GM23338 (cell line): ENCODE results near the gene SFI1.

Experiments
- CREB1 ChIP-seq: fragments of 250-450 bp; sonication (Bioruptor Pico); IDR thresholded peaks from 2 replicates; pipeline ENCODE4 v1.5.0; 2020; ENCODE audit warnings: low read depth, mild to moderate bottlenecking, moderate library complexity
- EZH2 ChIP-seq: fragments of 200-600 bp; sonication (generic); IDR thresholded peaks from one replicate; pipeline ENCODE4 v1.8.0; 2017; ENCODE audit warnings: antibody characterized with exemption, mild to moderate bottlenecking, low read depth; ENCODE audit not compliant: unreplicated experiment
- EZH2phosphoT487 ChIP-seq: fragments of 200-600 bp; sonication (generic); IDR thresholded peaks from one replicate; pipeline ENCODE4 v1.8.1; 2018; ENCODE audit warnings: antibody characterized with exemption; ENCODE audit not compliant: unreplicated experiment
- JUNB ChIP-seq: IDR thresholded peaks from one replicate; pipeline ENCODE4 v1.6.1; 2016; ENCODE audit warnings: antibody characterized with exemption; ENCODE audit not compliant: unreplicated experiment
- POLR2AphosphoS5 ChIP-seq: IDR thresholded peaks from 2 replicates; pipeline ENCODE4 v1.6.1; 2016; ENCODE audit warnings: antibody characterized with exemption, low read depth
- TF ChIP-seq, protein P1 (sequence below), 2 experiments: fragments of 200-600 bp in 1 of 2; sonication (generic) in 1 of 2; conservative IDR thresholded peaks; 2 replicates each; pipeline versions ENCODE4 v1.5.1 to v1.6.1; 2016 to 2017; ENCODE audit warnings: antibody characterized with exemption in 2 of 2, low read depth in 2 of 2, mild to moderate bottlenecking in 2 of 2, moderate library complexity in 1 of 2
- TF ChIP-seq, protein P2 (sequence below): fragments of 250-450 bp; sonication (Bioruptor Pico); IDR thresholded peaks from 2 replicates; pipeline ENCODE4 v1.5.0; 2020; ENCODE audit warnings: mild to moderate bottlenecking, moderate library complexity
- TF ChIP-seq, protein P3 (sequence below): IDR thresholded peaks from one replicate; pipeline ENCODE4 v1.6.1; 2018; ENCODE audit warnings: antibody characterized with exemption; ENCODE audit not compliant: unreplicated experiment
- TF ChIP-seq, protein P4 (sequence below): IDR thresholded peaks from 2 replicates; pipeline ENCODE4 v1.6.1; 2016; ENCODE audit warnings: antibody characterized with exemption

DNA sequence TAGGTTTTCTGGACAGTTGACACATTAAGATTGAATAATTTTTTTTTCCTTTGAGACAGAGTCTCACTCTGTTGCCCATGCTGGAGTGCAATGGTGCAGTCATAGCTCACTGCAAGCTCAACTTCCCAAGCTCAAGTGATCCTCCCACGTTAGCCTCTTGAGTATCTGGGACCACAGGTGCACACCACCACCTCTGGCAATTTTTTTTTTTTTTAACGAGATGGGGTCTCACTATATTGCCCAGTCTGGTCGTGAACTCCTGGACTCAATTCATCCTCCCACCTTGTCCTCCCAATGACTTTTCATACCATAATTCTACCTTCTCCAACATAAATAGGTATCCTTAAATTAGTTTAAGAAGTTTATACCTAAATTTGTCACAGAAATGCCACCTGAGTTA, 15.2 kb upstream of the SFI1 start:
- TF ChIP-seq, protein P1, sequence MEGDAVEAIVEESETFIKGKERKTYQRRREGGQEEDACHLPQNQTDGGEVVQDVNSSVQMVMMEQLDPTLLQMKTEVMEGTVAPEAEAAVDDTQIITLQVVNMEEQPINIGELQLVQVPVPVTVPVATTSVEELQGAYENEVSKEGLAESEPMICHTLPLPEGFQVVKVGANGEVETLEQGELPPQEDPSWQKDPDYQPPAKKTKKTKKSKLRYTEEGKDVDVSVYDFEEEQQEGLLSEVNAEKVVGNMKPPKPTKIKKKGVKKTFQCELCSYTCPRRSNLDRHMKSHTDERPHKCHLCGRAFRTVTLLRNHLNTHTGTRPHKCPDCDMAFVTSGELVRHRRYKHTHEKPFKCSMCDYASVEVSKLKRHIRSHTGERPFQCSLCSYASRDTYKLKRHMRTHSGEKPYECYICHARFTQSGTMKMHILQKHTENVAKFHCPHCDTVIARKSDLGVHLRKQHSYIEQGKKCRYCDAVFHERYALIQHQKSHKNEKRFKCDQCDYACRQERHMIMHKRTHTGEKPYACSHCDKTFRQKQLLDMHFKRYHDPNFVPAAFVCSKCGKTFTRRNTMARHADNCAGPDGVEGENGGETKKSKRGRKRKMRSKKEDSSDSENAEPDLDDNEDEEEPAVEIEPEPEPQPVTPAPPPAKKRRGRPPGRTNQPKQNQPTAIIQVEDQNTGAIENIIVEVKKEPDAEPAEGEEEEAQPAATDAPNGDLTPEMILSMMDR (conservative IDR thresholded peaks at IDR 0.05; ENCODE audit: low read depth in 2 of 2), result no peak
- TF ChIP-seq POLR2AphosphoS5 (no peak), JUNB (no peak), EZH2phosphoT487 (no peak), EZH2 (no peak), CREB1 (no peak)
- TF ChIP-seq, protein P2, sequence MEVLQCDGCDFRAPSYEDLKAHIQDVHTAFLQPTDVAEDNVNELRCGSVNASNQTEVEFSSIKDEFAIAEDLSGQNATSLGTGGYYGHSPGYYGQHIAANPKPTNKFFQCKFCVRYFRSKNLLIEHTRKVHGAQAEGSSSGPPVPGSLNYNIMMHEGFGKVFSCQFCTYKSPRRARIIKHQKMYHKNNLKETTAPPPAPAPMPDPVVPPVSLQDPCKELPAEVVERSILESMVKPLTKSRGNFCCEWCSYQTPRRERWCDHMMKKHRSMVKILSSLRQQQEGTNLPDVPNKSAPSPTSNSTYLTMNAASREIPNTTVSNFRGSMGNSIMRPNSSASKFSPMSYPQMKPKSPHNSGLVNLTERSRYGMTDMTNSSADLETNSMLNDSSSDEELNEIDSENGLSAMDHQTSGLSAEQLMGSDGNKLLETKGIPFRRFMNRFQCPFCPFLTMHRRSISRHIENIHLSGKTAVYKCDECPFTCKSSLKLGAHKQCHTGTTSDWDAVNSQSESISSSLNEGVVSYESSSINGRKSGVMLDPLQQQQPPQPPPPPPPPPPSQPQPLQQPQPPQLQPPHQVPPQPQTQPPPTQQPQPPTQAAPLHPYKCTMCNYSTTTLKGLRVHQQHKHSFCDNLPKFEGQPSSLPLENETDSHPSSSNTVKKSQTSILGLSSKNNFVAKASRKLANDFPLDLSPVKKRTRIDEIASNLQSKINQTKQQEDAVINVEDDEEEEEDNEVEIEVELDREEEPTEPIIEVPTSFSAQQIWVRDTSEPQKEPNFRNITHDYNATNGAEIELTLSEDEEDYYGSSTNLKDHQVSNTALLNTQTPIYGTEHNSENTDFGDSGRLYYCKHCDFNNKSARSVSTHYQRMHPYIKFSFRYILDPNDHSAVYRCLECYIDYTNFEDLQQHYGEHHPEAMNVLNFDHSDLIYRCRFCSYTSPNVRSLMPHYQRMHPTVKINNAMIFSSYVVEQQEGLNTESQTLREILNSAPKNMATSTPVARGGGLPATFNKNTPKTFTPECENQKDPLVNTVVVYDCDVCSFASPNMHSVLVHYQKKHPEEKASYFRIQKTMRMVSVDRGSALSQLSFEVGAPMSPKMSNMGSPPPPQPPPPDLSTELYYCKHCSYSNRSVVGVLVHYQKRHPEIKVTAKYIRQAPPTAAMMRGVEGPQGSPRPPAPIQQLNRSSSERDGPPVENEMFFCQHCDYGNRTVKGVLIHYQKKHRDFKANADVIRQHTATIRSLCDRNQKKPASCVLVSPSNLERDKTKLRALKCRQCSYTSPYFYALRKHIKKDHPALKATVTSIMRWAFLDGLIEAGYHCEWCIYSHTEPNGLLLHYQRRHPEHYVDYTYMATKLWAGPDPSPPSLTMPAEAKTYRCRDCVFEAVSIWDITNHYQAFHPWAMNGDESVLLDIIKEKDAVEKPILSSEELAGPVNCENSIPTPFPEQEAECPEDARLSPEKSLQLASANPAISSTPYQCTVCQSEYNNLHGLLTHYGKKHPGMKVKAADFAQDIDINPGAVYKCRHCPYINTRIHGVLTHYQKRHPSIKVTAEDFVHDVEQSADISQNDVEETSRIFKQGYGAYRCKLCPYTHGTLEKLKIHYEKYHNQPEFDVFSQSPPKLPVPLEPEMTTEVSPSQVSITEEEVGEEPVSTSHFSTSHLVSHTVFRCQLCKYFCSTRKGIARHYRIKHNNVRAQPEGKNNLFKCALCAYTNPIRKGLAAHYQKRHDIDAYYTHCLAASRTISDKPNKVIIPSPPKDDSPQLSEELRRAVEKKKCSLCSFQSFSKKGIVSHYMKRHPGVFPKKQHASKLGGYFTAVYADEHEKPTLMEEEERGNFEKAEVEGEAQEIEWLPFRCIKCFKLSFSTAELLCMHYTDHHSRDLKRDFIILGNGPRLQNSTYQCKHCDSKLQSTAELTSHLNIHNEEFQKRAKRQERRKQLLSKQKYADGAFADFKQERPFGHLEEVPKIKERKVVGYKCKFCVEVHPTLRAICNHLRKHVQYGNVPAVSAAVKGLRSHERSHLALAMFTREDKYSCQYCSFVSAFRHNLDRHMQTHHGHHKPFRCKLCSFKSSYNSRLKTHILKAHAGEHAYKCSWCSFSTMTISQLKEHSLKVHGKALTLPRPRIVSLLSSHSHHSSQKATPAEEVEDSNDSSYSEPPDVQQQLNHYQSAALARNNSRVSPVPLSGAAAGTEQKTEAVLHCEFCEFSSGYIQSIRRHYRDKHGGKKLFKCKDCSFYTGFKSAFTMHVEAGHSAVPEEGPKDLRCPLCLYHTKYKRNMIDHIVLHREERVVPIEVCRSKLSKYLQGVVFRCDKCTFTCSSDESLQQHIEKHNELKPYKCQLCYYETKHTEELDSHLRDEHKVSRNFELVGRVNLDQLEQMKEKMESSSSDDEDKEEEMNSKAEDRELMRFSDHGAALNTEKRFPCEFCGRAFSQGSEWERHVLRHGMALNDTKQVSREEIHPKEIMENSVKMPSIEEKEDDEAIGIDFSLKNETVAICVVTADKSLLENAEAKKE (CRISPR knock-in tag), result no peak
- TF ChIP-seq, protein P3, sequence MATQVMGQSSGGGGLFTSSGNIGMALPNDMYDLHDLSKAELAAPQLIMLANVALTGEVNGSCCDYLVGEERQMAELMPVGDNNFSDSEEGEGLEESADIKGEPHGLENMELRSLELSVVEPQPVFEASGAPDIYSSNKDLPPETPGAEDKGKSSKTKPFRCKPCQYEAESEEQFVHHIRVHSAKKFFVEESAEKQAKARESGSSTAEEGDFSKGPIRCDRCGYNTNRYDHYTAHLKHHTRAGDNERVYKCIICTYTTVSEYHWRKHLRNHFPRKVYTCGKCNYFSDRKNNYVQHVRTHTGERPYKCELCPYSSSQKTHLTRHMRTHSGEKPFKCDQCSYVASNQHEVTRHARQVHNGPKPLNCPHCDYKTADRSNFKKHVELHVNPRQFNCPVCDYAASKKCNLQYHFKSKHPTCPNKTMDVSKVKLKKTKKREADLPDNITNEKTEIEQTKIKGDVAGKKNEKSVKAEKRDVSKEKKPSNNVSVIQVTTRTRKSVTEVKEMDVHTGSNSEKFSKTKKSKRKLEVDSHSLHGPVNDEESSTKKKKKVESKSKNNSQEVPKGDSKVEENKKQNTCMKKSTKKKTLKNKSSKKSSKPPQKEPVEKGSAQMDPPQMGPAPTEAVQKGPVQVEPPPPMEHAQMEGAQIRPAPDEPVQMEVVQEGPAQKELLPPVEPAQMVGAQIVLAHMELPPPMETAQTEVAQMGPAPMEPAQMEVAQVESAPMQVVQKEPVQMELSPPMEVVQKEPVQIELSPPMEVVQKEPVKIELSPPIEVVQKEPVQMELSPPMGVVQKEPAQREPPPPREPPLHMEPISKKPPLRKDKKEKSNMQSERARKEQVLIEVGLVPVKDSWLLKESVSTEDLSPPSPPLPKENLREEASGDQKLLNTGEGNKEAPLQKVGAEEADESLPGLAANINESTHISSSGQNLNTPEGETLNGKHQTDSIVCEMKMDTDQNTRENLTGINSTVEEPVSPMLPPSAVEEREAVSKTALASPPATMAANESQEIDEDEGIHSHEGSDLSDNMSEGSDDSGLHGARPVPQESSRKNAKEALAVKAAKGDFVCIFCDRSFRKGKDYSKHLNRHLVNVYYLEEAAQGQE, result no peak
- TF ChIP-seq, protein P4, sequence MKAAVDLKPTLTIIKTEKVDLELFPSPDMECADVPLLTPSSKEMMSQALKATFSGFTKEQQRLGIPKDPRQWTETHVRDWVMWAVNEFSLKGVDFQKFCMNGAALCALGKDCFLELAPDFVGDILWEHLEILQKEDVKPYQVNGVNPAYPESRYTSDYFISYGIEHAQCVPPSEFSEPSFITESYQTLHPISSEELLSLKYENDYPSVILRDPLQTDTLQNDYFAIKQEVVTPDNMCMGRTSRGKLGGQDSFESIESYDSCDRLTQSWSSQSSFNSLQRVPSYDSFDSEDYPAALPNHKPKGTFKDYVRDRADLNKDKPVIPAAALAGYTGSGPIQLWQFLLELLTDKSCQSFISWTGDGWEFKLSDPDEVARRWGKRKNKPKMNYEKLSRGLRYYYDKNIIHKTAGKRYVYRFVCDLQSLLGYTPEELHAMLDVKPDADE, result no peak
